Mucosa of descending colon (tissue), 3 donors: ENCODE measurements around the gene CDRT4. TPM values are rescaled to one million over a fixed set of nuclear protein-coding genes. Genes with fewer than 3 reads are reported as not detected.

Experiments used
- ATAC-seq: fragments of 200-7000 bp; cut with Tn5 transposase; one replicate; pipeline ENCODE4 v1.9.1; 2020; ENCODE audit warnings: mild to moderate bottlenecking, moderate library complexity
- DNase-seq, 3 donors: peaks; one replicate each; pipeline ENCODE4 v3.0.0-alpha.2; 2020
- H3K36me3 ChIP-seq: fragments of 200-600 bp; one replicate; pipeline ENCODE4 v1.8.0; 2021; ENCODE audit warnings: low read depth, mild to moderate bottlenecking
- H3K4me1 ChIP-seq: fragments of 200-600 bp; one replicate; pipeline ENCODE4 v1.8.0; 2021; ENCODE audit warnings: low read depth, mild to moderate bottlenecking
- H3K4me3 ChIP-seq: fragments of 200-600 bp; one replicate; pipeline ENCODE4 v1.8.0; 2021; ENCODE audit warnings: mild to moderate bottlenecking
- H3K9me3 ChIP-seq: fragments of 200-600 bp; one replicate; pipeline ENCODE4 v1.8.0; 2021; ENCODE audit warnings: mild to moderate bottlenecking
- intact Hi-C, 2 donors: fragments of 100-400 bp; cut with DNase I in 1 of 2; cut with micrococcal nuclease in 1 of 2; formaldehyde crosslinking; loops; one replicate each; pipeline versions ENCODE4 v1.11.0 to v1.11.1; 2022; cut with DNase I, micrococcal nuclease
- total RNA-seq, 3 donors: library from RNA; stranded (reverse); fragmentation: NEBNext Ultra II Directional in 2 of 3; extraction: Animal tissue kit (Norgen Biotek cat#: 25700) in 2 of 3; gene quantifications; one replicate each; pipeline versions ENCODE4 v1.2.1 to v1.2.4, GENCODE V29; 2021 to 2023
- TF ChIP-seq, protein P1 (sequence below): fragments of 200-600 bp; IDR thresholded peaks from one replicate; pipeline ENCODE4 v1.8.0; 2022; ENCODE audit warnings: antibody characterized with exemption, mild to moderate bottlenecking
- donor health status: DM: no; HTN: no; CAD: no; lungs with moderate emphysema.
- donor health status: DM: no; HTN: no; CAD: no.
- donor health status: DM: no; HTN: yes; CAD: no.

CDRT4 gene
- total RNA-seq, 3 donors from 2014 or later: 4.8 to 17.5 (median 5.7) TPM

DNA sequence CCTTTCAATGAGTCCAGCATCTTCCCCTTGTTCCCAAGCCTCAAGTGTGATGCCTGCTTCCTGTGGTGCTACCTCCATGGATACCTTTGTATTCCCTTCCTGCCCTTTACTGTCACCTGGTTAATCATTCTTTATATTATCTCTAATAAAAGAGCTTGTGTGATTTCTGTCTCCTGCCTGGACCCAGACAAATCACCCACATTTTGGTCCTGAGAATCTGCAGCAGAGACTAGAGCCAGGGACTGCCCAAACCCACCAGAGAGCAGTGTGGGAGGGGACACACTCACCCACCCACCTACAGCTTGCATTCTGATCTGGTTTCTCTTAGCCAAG, 30.2 kb downstream of the CDRT4 start:
- ATAC-seq (no peak), DNase-seq (no peak)
- TF ChIP-seq, protein P1, sequence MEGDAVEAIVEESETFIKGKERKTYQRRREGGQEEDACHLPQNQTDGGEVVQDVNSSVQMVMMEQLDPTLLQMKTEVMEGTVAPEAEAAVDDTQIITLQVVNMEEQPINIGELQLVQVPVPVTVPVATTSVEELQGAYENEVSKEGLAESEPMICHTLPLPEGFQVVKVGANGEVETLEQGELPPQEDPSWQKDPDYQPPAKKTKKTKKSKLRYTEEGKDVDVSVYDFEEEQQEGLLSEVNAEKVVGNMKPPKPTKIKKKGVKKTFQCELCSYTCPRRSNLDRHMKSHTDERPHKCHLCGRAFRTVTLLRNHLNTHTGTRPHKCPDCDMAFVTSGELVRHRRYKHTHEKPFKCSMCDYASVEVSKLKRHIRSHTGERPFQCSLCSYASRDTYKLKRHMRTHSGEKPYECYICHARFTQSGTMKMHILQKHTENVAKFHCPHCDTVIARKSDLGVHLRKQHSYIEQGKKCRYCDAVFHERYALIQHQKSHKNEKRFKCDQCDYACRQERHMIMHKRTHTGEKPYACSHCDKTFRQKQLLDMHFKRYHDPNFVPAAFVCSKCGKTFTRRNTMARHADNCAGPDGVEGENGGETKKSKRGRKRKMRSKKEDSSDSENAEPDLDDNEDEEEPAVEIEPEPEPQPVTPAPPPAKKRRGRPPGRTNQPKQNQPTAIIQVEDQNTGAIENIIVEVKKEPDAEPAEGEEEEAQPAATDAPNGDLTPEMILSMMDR: no peak
- no peaks in the 10 kb centered on the region for H3K36me3 ChIP-seq
- intact Hi-C loops: no loop called here
- no peak overlapping the region for H3K4me3 ChIP-seq
- H3K4me1 ChIP-seq: peaks cover 7% of the 10 kb centered on the region
- no peaks in the 10 kb centered on the region for H3K9me3 ChIP-seq

DNA sequence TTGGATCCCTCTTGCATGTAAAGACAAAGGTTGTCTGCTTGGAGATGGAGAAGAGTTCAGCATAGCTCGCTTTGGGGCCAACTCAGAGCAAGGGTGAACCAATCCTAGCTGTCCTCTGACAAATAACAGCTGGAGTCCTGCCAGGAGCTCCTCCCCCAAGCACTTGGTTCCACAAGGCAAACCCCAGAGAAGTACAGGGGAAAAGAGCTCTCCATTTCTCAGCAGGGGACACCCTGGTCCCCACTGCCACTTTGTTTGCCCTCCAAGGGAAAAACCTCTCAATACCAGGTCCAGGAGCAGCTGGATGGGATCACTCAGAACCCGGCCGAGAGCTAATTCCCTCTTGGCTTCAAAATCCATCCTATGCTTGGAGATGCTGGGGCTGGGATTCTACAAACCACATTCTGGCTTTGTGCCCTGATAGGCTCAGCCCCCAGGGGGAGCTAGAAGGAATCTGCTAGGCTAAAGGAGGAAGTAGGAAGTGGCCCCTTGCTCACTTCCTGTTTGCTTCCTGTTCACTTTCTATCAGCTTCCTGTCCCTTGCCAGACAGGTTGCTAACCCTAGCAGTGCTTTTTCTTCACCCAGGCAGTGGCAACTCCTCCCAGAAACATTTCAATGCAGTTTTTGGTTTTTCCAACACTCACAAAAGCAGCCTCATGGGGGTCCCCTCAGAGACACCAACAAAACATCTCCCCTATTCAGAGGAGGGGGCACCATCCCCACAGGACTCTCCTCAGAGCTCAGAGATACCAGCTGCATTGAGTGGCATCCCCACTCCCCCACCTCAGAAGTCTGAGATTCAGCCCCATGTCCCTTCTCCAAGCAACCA, 30.7 kb downstream of the CDRT4 start:
- peaks cover 7% of the 10 kb centered on the region for H3K4me1 ChIP-seq
- peak; percentile 58 for ATAC-seq
- peak in 2 of 3 donors; percentile 57 to 75 for DNase-seq
- H3K36me3 ChIP-seq: no peaks in the 10 kb centered on the region
- TF ChIP-seq, protein P1: no peak
- H3K9me3 ChIP-seq: no peaks in the 10 kb centered on the region
- H3K4me3 ChIP-seq: no peak overlapping the region
- intact Hi-C loops: no loop called here

DNA sequence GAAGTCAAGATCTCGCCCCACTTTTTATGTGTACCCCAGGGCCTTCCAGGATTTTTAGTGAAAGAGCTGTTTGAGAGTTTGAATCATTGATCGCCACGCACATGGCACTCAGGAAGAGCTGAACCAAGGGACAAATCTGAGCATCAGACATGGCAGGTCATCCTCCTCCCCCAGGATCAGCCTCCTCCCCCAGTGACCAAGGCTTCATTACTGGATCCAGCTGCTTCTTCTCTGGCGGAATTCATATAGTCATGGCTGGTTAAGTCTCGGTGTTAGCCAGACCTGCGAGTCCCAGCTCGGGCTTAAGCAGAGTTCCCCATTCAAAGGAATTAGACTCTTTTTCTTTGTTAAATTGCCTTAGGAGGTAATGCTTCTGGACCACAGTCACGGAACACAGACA, 32.5 kb downstream of the CDRT4 start:
- DNase-seq (no peak), ATAC-seq (no peak)
- intact Hi-C loops: no loop called here
- Histone ChIP-seq H3K9me3 (no peaks in the 10 kb centered on the region), H3K4me1 (peaks cover 7% of the 10 kb centered on the region), H3K36me3 (no peaks in the 10 kb centered on the region), H3K4me3 (no peak overlapping the region)
- TF ChIP-seq, protein P1: no peak

DNA sequence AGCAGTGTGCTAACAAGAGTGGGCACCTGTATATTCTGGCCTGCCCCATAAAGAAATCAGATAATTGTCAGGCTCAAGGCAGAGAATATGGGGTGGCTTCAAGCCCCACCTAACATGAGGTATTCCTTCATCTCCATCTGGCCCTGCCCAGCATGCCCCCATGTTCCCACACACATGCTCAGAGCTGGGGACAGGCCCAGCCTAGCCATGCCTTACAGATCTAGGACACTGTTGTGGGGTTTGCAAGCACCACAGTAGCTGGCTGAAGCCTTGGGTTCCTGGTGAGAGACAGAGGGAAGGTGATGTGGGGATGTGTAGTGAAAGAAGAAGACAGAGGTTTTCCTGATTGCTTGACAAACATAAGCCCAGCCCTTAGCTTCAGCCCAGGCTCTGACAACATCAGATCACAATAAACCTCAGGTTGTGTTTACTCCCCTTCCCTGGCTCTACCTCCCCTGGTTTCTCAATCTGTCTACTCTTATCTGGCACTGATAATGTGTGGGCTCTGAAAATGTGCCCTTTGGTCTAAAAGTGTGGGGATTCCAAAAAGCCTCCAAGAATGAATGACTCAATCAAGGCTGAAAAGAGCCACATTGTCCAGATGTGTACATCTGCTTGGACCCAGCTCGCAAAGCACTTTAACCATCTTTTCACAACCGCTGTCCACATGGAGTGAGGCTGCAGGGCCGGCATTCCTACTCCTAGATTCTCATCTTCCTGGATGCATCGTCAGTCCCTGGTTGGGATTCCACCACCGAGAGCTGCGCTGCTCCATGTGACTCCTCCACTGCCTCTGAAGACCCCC, 34.4 kb downstream of the CDRT4 start:
- intact Hi-C loops: no loop called here
- no peaks in the 10 kb centered on the region for H3K9me3 ChIP-seq
- H3K4me1 ChIP-seq: peaks cover 7% of the 10 kb centered on the region
- DNase-seq: peak in 1 of 3 donors; percentile 22
- H3K4me3 ChIP-seq: no peak overlapping the region
- peak; percentile 48 for ATAC-seq
- TF ChIP-seq, protein P1: no peak
- no peaks in the 10 kb centered on the region for H3K36me3 ChIP-seq

DNA sequence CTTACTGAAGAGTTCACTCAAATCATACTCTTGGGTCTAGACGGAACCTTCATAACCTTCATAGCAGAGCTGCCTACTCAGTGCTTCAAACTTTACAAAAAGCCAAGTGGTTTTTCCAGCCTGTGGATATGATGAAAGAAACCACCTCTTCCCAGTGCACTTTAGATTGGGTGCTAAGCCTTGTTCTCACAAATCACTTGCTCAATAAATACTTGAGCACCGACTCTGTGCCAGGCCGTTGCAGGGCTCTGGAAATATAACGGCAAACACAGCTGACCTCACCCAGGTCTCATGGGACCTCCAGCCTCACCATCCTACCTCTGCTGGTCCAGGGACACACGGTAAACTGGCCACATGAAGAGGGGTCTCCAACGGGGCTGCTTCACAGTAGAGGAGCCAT, 35.7 kb downstream of the CDRT4 start:
- no peak for DNase-seq
- intact Hi-C loops: no loop called here
- TF ChIP-seq, protein P1: no peak
- H3K36me3 ChIP-seq: no peaks in the 10 kb centered on the region
- no peaks in the 10 kb centered on the region for H3K9me3 ChIP-seq
- peaks cover 6% of the 10 kb centered on the region for H3K4me1 ChIP-seq
- no peak for ATAC-seq
- no peak overlapping the region for H3K4me3 ChIP-seq
